Tibial nerve (tissue), 4 donors: ENCODE data around the gene NFATC3. TPM values are rescaled to one million over a fixed set of nuclear protein-coding genes. Genes with fewer than 3 reads are reported as not detected.

Experiments used
- DNase-seq, 2 donors: peaks; one replicate each; pipeline ENCODE4 v3.0.0-alpha.2; 2019; ENCODE audit warnings: low spot score in 2 of 2
- H3K27ac ChIP-seq, 4 donors: fragments of 200-600 bp; sonication (generic) in 3 of 4; one replicate each; pipeline ENCODE4 v1.5.1; 2017 to 2019; ENCODE audit warnings: mild to moderate bottlenecking in 1 of 4
- H3K27me3 ChIP-seq, 2 donors: fragments of 200-600 bp; sonication (generic) in 1 of 2; one replicate each; pipeline versions ENCODE4 v1.5.1 to v1.6.0; 2017 to 2019
- H3K36me3 ChIP-seq, 3 donors: fragments of 200-600 bp; sonication (generic); one replicate each; pipeline ENCODE4 v1.5.1; 2018 to 2019
- H3K4me1 ChIP-seq, 4 donors: fragments of 200-600 bp; sonication (generic) in 3 of 4; one replicate each; pipeline ENCODE4 v1.5.1; 2017 to 2019
- H3K4me3 ChIP-seq, 4 donors: fragments of 200-600 bp; sonication (generic) in 3 of 4; one replicate each; pipeline ENCODE4 v1.5.1; 2017 to 2019; ENCODE audit warnings: mild to moderate bottlenecking in 1 of 4, moderate library complexity in 1 of 4
- H3K9me3 ChIP-seq, 4 donors: fragments of 200-600 bp; sonication (generic) in 3 of 4; one replicate each; pipeline ENCODE4 v1.5.1; 2017 to 2019
- CTCF ChIP-seq, 5 experiments: fragments of 200-600 bp in 3 of 5; fragments of 450-650 bp in 2 of 5; sonication (generic) in 3 of 5; IDR thresholded peaks; one replicate each; pipeline ENCODE4 v1.5.1; 2016 to 2019; ENCODE audit warnings: antibody characterized with exemption in 5 of 5, mild to moderate bottlenecking in 3 of 5, moderate library complexity in 2 of 5
- EP300 ChIP-seq, 2 donors: sonication (generic); formaldehyde crosslinking; IDR thresholded peaks; one replicate each; pipeline ENCODE4 v1.6.1; 2017; ENCODE audit warnings: antibody characterized with exemption in 2 of 2, mild to moderate bottlenecking in 1 of 2
- POLR2A ChIP-seq, 2 donors: fragments of 450-650 bp; IDR thresholded peaks; one replicate each; pipeline ENCODE4 v1.6.1; 2017; ENCODE audit warnings: antibody characterized with exemption in 2 of 2, mild to moderate bottlenecking in 2 of 2, moderate library complexity in 2 of 2
- WGBS, 2 donors: methylation state at CpG; one replicate each; pipeline ENCODE4 v1.1.5; 2018; 5-methylcytosine and 5-hydroxymethylcytosine counted together
- total RNA-seq, 4 donors: library from RNA; depleted of rRNA; stranded (reverse); fragments of >200 nt; gene quantifications; one replicate each; pipeline ENCODE4 v1.1.0, GENCODE V29; 2016

NFATC3 gene
- total RNA-seq, 4 donors from 2014 or later = 81.4 to 105 (median 97.1) TPM

DNA sequence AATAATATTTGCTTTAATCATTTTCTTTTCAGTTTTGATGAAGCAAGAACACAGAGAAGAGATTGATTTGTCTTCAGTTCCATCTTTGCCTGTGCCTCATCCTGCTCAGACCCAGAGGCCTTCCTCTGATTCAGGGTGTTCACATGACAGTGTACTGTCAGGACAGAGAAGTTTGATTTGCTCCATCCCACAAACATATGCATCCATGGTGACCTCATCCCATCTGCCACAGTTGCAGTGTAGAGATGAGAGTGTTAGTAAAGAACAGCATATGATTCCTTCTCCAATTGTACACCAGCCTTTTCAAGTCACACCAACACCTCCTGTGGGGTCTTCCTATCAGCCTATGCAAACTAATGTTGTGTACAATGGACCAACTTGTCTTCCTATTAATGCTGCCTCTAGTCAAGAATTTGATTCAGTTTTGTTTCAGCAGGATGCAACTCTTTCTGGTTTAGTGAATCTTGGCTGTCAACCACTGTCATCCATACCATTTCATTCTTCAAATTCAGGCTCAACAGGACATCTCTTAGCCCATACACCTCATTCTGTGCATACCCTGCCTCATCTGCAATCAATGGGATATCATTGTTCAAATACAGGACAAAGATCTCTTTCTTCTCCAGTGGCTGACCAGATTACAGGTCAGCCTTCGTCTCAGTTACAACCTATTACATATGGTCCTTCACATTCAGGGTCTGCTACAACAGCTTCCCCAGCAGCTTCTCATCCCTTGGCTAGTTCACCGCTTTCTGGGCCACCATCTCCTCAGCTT lies 105.8 kb downstream of the NFATC3 start:
- TF ChIP-seq POLR2A (IDR thresholded peaks at IDR 0.05) (no peak), CTCF (IDR thresholded peaks at IDR 0.05) (no peak), EP300 (IDR thresholded peaks at IDR 0.05) (no peak)
- no peak overlapping the region for H3K4me3 ChIP-seq
- no peak overlapping the region for H3K27ac ChIP-seq
- no peaks in the 10 kb centered on the region for H3K9me3 ChIP-seq
- no peak for DNase-seq
- no peaks in the 10 kb centered on the region for H3K4me1 ChIP-seq
- H3K27me3 ChIP-seq = no peaks in the 10 kb centered on the region
- 76 to 78% methylated on average over 2 of the region's 2 CpGs for WGBS, 2 donors
- peaks cover 0 to 73% (median 11%) of the 10 kb centered on the region in 3 donors for H3K36me3 ChIP-seq

GRCh38 chr16:68194251-68194650 lies 109.1 kb downstream of the NFATC3 start:
- peaks cover 0 to 54% (median 5%) of the 10 kb centered on the region in 3 donors for H3K36me3 ChIP-seq
- no peak overlapping the region for H3K27ac ChIP-seq
- TF ChIP-seq CTCF (IDR thresholded peaks at IDR 0.05) (no peak), POLR2A (IDR thresholded peaks at IDR 0.05) (no peak), EP300 (IDR thresholded peaks at IDR 0.05) (no peak)
- no peaks in the 10 kb centered on the region for H3K4me1 ChIP-seq
- H3K4me3 ChIP-seq = no peak overlapping the region
- H3K9me3 ChIP-seq = no peaks in the 10 kb centered on the region
- no peak for DNase-seq
- no peaks in the 10 kb centered on the region for H3K27me3 ChIP-seq
- 90 to 92% methylated on average over 3 of the region's 3 CpGs for WGBS, 2 donors

GRCh38 chr16:68197250-68197649 lies 112.1 kb downstream of the NFATC3 start:
- no peaks in the 10 kb centered on the region for H3K27me3 ChIP-seq
- H3K9me3 ChIP-seq = no peaks in the 10 kb centered on the region
- no peak overlapping the region for H3K27ac ChIP-seq
- H3K4me3 ChIP-seq = no peak overlapping the region
- TF ChIP-seq POLR2A (IDR thresholded peaks at IDR 0.05) (no peak), EP300 (IDR thresholded peaks at IDR 0.05) (no peak), CTCF (IDR thresholded peaks at IDR 0.05) (no peak)
- H3K36me3 ChIP-seq = peaks cover 0 to 26% (median 0%) of the 10 kb centered on the region in 3 donors
- no peak for DNase-seq
- H3K4me1 ChIP-seq = peaks cover 0 to 5% (median 0%) of the 10 kb centered on the region in 4 donors
- 92 to 93% methylated on average over 2 of the region's 2 CpGs for WGBS, 2 donors

GRCh38 chr16:68200088-68200783 lies 115.1 kb downstream of the NFATC3 start:
- Histone ChIP-seq H3K27ac (no peak overlapping the region), H3K27me3 (no peaks in the 10 kb centered on the region), H3K36me3 (peaks cover 0 to 22% (median 0%) of the 10 kb centered on the region in 3 donors), H3K9me3 (no peaks in the 10 kb centered on the region), H3K4me3 (no peak overlapping the region), H3K4me1 (peaks cover 0 to 5% (median 0%) of the 10 kb centered on the region in 4 donors)
- 35 to 39% methylated on average over 3 of the region's 3 CpGs for WGBS, 2 donors
- TF ChIP-seq EP300 (IDR thresholded peaks at IDR 0.05) (no peak), CTCF (IDR thresholded peaks at IDR 0.05) (no peak), POLR2A (IDR thresholded peaks at IDR 0.05) (no peak)
- no peak for DNase-seq

DNA sequence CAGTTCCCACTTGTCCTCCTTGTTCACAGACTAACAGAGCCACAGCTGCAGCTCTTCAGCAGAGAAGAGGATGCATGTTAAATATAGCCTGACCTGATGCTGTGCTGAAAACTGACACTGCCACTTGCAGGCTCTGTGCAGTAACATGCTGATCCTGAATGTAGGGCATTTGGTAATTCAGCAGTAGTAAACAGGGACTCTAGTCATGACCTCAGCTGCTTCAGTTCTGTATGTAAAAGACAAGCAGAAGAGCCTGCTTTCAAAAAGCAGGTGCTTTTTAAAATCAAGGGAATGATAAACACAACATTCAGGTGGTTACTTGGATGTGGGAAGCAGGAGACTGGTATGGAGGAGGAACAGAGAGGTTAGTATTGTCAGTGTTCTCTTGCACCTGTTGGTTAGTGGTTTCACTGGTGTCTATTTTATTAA lies 116.9 kb downstream of the NFATC3 start:
- no peak for TF ChIP-seq POLR2A (IDR thresholded peaks at IDR 0.05)
- no peak for TF ChIP-seq EP300 (IDR thresholded peaks at IDR 0.05)
- TF ChIP-seq CTCF (IDR thresholded peaks at IDR 0.05) = no peak
- H3K27ac ChIP-seq = no peak overlapping the region
- no peaks in the 10 kb centered on the region for H3K27me3 ChIP-seq
- H3K4me3 ChIP-seq = no peak overlapping the region
- no peaks in the 10 kb centered on the region for H3K9me3 ChIP-seq
- no peak for DNase-seq
- H3K4me1 ChIP-seq = peaks cover 0 to 5% (median 0%) of the 10 kb centered on the region in 4 donors
- peaks cover 0 to 22% (median 0%) of the 10 kb centered on the region in 3 donors for H3K36me3 ChIP-seq
